PC-9 (cell line): ENCODE measurements around the gene MTERF2. TPM values are rescaled to one million over a fixed set of nuclear protein-coding genes. Genes with fewer than 3 reads are reported as not detected.

Experiments used
- BruUV-seq: library from RNA; stranded (reverse); fragments of 400-500 nt; replicated peaks from 2 replicates; lab custom pipeline; 2021; lab: Mats Ljungman, UMichigan
- CTCF ChIA-PET: fragments of 300-600 bp; sonication (Branson Sonifier 250); formaldehyde crosslinking; loops from one replicate; lab custom pipeline; 2022; ENCODE audit warnings: antibody characterized with exemption; lab: Charles Lee
- POLR2A ChIA-PET: fragments of 300-600 bp; sonication (Branson Sonifier 250); formaldehyde crosslinking; loops from one replicate; lab custom pipeline; 2022; ENCODE audit warnings: antibody characterized with exemption; ENCODE audit not compliant: unreplicated experiment; lab: Charles Lee
- DNase-seq, 2 experiments: peaks; one replicate each; pipeline versions ENCODE4 v3.0.0 to v3.0.0-alpha.2; 2015 to 2022; ENCODE audit warnings: mixed read lengths in 1 of 2
- H2AFZ ChIP-seq: fragments of 200-600 bp; sonication (generic); 2 replicates; pipeline ENCODE4 v1.8.1; 2017; ENCODE audit warnings: antibody characterized with exemption
- H3F3A ChIP-seq: fragments of 200-600 bp; sonication (generic); 2 replicates; pipeline ENCODE4 v1.8.1; 2017; ENCODE audit warnings: antibody characterized with exemption, mild to moderate bottlenecking, low read depth; ENCODE audit not compliant: insufficient read depth
- H3K27ac ChIP-seq: fragments of 200-600 bp; sonication (generic); 2 replicates; pipeline ENCODE4 v1.6.1; 2016; ENCODE audit warnings: mixed run types
- H3K27me3 ChIP-seq: fragments of 200-600 bp; sonication (generic); 2 replicates; pipeline ENCODE4 v1.6.1; 2016; ENCODE audit warnings: low read depth, mixed run types; ENCODE audit not compliant: insufficient read depth
- H3K36me3 ChIP-seq: fragments of 200-600 bp; sonication (generic); 2 replicates; pipeline ENCODE4 v1.6.1; 2016; ENCODE audit warnings: low read depth, mixed run types
- H3K4me1 ChIP-seq: fragments of 200-600 bp; sonication (generic); replicated peaks from 2 replicates; pipeline ENCODE4 v1.6.1; 2016; ENCODE audit warnings: mixed run types; ENCODE audit not compliant: insufficient read depth
- H3K4me2 ChIP-seq: fragments of 200-600 bp; sonication (generic); 2 replicates; pipeline ENCODE4 v1.6.1; 2017; ENCODE audit warnings: mixed run types
- H3K4me3 ChIP-seq: fragments of 200-600 bp; sonication (generic); 2 replicates; pipeline ENCODE4 v1.6.1; 2016; ENCODE audit warnings: mixed run types
- H3K79me2 ChIP-seq: fragments of 200-600 bp; sonication (generic); 2 replicates; pipeline ENCODE4 v1.6.1; 2017; ENCODE audit warnings: low read depth, mixed run types
- H3K9me2 ChIP-seq: fragments of 200-600 bp; sonication (generic); 2 replicates; pipeline ENCODE4 v1.8.1; 2017; ENCODE audit warnings: mild to moderate bottlenecking; ENCODE audit not compliant: insufficient read depth
- H3K9me3 ChIP-seq: fragments of 200-600 bp; sonication (generic); 2 replicates; pipeline ENCODE4 v1.8.1; 2016; ENCODE audit warnings: low read depth; ENCODE audit not compliant: insufficient read depth
- H4K20me1 ChIP-seq: fragments of 200-600 bp; sonication (generic); 2 replicates; pipeline ENCODE4 v1.8.1; 2017; ENCODE audit not compliant: insufficient read depth
- CTCF ChIP-seq: fragments of 200-600 bp; sonication (generic); conservative IDR thresholded peaks from 2 replicates; pipeline ENCODE4 v1.6.1; 2017; ENCODE audit warnings: mixed run types, antibody characterized with exemption, mild to moderate bottlenecking, moderate library complexity
- EZH2 ChIP-seq: fragments of 200-600 bp; sonication (generic); IDR thresholded peaks from 2 replicates; pipeline ENCODE4 v1.8.0; 2017; ENCODE audit warnings: antibody characterized with exemption, low read depth
- intact Hi-C: fragments of 100-400 bp; cut with micrococcal nuclease; formaldehyde crosslinking; loops from one replicate; pipeline ENCODE4 v1.10.0; 2022; ENCODE audit not compliant: unreplicated experiment
- total RNA-seq: library from RNA; stranded (reverse); gene quantifications from 2 replicates; pipeline ENCODE4 v1.2.3, GENCODE V29; 2021

The MTERF2 gene
- total RNA-seq, 1 experiment from 2014 or later, result 8.2 TPM

DNA sequence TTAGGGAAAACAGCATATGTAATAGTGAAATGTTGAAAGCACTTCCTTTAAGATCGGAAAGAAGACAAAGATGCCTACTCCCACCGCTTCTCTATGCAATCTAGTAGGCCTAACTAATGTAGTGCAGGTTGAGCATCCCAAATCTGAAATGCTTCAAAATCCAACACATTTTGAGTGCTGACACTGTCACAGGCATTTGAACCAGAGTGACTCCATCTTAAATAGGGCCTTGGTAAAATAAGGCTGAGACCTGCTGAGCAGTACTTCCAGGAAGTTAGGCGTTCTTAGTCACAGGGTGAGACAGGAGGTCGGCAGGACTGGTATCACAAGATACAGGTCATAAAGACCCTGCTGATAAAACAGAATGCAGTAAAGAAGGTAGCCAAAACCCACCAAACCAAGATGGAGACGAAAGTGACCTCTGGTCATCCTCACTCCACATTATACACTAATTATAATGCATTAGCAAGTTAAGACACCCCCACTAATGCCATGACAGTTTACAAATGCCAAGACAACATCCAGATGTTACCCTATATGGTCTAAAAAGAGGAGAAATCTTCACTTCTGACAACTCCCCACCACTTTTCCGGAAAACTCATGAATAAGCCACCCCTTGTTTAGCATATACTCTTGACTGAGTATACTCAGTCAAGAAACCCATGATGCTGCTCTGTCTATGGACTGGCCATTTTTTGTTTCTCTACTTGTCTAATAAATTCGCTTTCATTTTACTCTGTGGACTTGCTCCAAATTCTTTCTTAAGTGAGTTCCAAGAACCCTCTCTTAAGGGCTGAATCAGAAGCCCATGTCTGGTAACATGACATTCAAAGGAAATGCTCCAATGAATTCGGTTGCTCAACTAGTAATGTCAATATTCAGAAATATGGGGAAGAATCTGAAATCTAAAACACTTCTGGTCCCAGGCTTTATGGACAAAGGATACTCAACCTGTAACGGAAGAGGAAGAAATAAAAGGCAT lies 47.1 kb upstream of the MTERF2 start:
- intact Hi-C loops, result no loop called here
- Histone ChIP-seq H3K79me2 (peaks cover 4% of the 10 kb centered on the region; the same call in 1 of the 2 replicates), H3K36me3 (no peaks in the 10 kb centered on the region), H3K9me2 (no peaks in the 10 kb centered on the region), H3K4me2 (no peak overlapping the region), H2AFZ (no peak overlapping the region), H3K27ac (no peak overlapping the region), H3K4me3 (no peak overlapping the region), H3K27me3 (no peaks in the 10 kb centered on the region), H3F3A (no peaks in the 10 kb centered on the region), H4K20me1 (no peaks in the 10 kb centered on the region), H3K4me1 (peaks cover 15% of the 10 kb centered on the region), H3K9me3 (no peaks in the 10 kb centered on the region)
- ChIA-PET POLR2A (no interaction called here), CTCF (no interaction called here)
- TF ChIP-seq CTCF, result no peak
- TF ChIP-seq EZH2, result no peak
- BruUV-seq, result no TSS peak
- no peak for DNase-seq

DNA sequence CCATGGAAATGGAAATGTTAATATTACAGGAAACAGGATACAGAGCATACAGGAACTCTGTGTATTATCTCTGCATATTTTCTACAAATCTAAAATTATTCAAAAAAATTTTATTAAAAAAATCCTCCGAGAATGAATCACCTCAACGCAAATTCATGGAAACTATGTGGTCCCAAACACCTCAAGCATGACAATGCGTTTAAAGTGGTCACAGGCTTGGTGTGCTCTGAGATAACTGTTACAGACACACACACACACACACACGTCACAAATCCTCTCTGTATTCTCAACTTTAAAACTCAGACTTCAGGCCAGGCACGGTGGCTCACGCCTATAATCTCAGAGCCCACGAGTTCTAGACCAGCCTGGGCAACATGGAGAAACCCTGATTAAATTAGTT lies 45.3 kb upstream of the MTERF2 start:
- CTCF ChIA-PET, result no interaction called here
- Histone ChIP-seq H3K36me3 (no peaks in the 10 kb centered on the region), H3K27me3 (no peaks in the 10 kb centered on the region), H3K9me3 (no peaks in the 10 kb centered on the region), H2AFZ (no peak overlapping the region), H3K4me1 (peaks cover 31% of the 10 kb centered on the region), H3F3A (peaks cover 1% of the 10 kb centered on the region; the same call in 1 of the 2 replicates), H3K79me2 (peaks cover 13% of the 10 kb centered on the region), H4K20me1 (no peaks in the 10 kb centered on the region), H3K4me2 (no peak overlapping the region), H3K27ac (no peak overlapping the region), H3K9me2 (no peaks in the 10 kb centered on the region), H3K4me3 (no peak overlapping the region)
- POLR2A ChIA-PET, result interaction anchor here (0.6 kb wide), 1 partner anchor 45 kb away, joined by 4 read pairs; no protein-coding TSS in a partner anchor
- DNase-seq, result no peak
- BruUV-seq, result no TSS peak
- intact Hi-C loops, result no loop called here
- TF ChIP-seq CTCF (no peak), EZH2 (no peak)

GRCh38 chr12:107031061-107031460 lies 44.1 kb upstream of the MTERF2 start:
- Histone ChIP-seq H3K79me2 (peaks cover 21% of the 10 kb centered on the region), H3K4me3 (no peak overlapping the region), H3K27me3 (no peaks in the 10 kb centered on the region), H4K20me1 (no peaks in the 10 kb centered on the region), H3K27ac (no peak overlapping the region), H3K4me1 (peaks cover 42% of the 10 kb centered on the region), H3K9me3 (no peaks in the 10 kb centered on the region), H3K36me3 (no peaks in the 10 kb centered on the region), H3K4me2 (no peak overlapping the region), H3K9me2 (no peaks in the 10 kb centered on the region), H2AFZ (no peak overlapping the region), H3F3A (peaks cover 7% of the 10 kb centered on the region; the same call in 1 of the 2 replicates)
- intact Hi-C loops, result no loop called here
- ChIA-PET POLR2A (interaction anchor here (0.6 kb wide), 1 partner anchor 77 kb away, joined by 7 read pairs; no protein-coding TSS in a partner anchor), CTCF (no interaction called here)
- no TSS peak for BruUV-seq
- DNase-seq, result no peak
- TF ChIP-seq EZH2 (no peak), CTCF (no peak)
